ENCODE results near the gene TRUB2.
"Not testable (repeated sequence)": the region's sequence is repeated elsewhere in the genome, so short reads cannot be mapped to it uniquely, and the experiment has no call there.

Gene TRUB2

DNA sequence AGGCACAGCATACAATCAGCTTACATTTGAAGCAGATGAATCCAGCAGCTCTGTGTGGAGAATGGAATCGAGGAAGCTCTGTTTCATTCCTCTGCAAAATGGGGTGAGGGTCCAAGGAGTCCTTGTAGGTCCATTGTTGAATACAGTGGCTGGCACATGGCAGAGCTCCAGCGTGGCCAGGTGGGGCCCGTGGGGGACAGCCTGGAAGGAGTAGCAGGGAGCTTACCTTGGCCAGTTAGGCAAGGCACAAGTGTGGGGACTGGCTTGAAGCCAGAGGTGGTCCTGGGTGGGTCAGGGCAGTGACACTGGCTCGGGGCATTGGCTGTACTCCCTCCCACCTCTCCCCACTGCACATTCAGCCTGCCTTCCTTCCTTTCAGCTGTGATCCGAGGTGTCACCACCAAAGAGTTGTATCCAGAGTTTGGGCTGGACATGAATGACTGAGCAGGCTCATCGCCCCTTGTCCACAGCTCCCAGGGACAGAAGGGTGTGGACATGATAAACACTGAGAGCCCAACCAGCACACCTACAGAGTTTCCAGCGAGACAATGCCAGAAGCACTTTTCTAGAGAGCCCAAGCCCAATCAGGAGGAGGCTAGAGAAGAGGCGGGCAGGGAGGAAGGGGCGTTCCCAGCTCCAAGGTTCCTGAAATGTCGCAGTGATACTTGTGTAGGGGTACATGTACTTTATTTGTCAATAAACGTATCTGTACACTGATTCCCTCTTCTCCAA lies 33.8 kb downstream of the TRUB2 start:
- DNase-seq (ENCODE audit: low read depth): no peak
- H3K4me3 ChIP-seq (ENCODE audit: low read depth, low read length): no peak overlapping the region
- TF ChIP-seq CTCF (conservative IDR thresholded peaks at IDR 0.05; ENCODE audit: low read depth, low read length): no peak

DNA sequence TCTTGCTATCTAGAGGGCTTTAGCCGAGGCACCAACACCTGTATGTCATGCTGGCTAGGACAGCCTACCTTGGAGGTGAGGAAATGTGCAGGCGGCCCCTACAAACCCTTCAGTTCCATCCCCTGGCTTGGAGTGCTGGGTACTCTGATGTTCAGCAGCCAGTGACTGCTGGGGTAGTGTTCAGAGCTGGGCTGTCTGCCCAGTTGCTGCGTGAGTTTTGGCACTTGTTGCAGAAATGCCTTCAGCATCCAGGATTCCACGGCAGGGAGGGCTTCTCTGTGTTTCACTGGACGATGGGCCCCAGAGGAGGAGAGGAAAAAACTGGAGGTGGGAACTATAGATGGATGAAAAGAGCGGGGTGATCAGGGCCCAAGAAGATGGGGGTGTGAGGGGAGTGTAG lies 35.8 kb downstream of the TRUB2 start:
- TF ChIP-seq CTCF (conservative IDR thresholded peaks at IDR 0.05; ENCODE audit: low read depth, low read length): no peak
- peak; percentile 68 for DNase-seq (ENCODE audit: low read depth)
- no peak overlapping the region for H3K4me3 ChIP-seq (ENCODE audit: low read depth, low read length)

DNA sequence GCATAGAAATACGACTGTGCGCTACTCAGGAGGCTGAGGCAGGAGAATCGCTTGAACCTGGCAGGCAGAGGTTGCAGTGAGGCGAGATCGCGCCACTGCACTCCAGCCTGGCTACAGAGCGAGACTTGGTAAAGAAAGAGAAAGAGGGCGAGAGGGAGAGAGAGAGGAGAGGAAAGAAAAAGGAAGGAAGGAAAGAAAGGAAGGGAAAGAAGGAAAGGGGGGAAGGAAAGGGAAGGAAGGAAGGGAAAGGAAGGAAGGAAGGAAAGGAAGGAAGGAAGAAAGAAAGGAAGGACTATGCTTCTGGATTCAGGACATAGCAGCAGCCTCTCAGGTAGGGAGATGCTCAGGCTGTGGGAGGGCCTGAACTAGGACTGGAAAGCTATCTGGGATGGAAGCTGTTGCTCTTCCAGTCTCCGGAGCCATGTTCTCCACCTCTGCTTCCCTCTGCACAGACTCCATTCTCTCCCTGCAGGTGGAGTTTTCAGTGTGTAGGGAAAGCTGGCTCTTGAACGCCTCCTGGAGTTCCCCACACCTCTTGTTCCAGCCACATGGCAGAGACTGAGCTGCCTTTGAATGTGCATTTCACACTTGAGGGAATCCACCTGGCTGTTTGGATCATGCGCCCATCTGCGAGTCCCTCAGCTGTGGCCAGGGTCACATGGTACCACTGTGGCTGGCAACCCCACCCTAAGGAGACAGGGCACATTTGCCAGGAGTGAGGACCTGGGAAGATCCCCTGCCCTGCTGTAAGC lies 37.0 kb downstream of the TRUB2 start:
- DNase-seq (ENCODE audit: low read depth): no peak
- H3K4me3 ChIP-seq (ENCODE audit: low read depth, low read length): no peak overlapping the region
- TF ChIP-seq CTCF (conservative IDR thresholded peaks at IDR 0.05; ENCODE audit: low read depth, low read length): no peak

DNA sequence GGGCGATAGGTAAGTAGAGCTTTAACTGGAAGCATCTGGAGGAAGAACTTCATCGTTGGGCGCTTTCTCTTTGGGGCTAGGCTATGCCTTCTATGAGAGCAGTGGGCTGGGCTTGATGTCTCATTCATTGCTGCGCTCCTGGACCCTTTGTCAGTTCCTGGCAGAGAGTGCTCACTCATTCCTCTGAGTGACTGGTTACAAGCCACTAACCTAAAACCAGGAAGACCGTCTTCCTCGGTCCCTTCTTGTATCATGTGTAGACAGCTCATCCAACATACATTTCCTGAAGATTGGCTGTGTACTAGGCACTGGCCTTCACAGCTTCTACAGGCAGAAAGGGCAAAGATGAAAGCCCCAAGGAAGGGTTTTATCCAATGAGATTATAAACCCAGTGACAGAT lies 39.7 kb downstream of the TRUB2 start:
- no peak for TF ChIP-seq CTCF (conservative IDR thresholded peaks at IDR 0.05; ENCODE audit: low read depth, low read length)
- no peak overlapping the region for H3K4me3 ChIP-seq (ENCODE audit: low read depth, low read length)
- peak; percentile 34 for DNase-seq (ENCODE audit: low read depth)

DNA sequence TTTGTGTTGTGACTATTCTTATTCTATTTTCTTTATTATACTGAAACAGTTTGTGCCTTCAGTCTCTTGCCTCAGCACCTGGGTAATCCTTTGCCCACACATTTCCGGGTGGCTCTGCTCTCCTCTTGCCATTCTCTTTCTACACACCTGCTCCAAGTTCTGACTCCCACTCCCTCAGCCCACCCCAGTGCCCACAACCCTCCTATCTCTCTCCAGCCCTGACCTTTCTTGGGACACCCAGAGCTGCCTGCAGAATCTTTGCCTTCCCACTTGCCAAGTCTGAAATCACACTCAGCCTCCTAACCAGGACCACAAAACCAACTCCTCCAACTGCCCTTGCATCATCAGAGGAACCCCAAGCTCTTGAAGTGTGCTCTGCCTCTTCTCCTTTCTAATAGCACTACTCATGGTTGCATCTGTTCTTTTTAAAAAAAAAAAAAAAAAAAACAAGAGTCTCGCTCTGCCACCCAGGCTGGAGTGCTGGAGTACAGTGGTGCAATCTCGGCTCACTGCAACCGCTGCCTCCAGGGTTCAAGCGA lies 42.1 kb downstream of the TRUB2 start:
- no peak for TF ChIP-seq CTCF (conservative IDR thresholded peaks at IDR 0.05; ENCODE audit: low read depth, low read length)
- H3K4me3 ChIP-seq (ENCODE audit: low read depth, low read length): no peak overlapping the region
- DNase-seq (ENCODE audit: low read depth): no peak

DNA sequence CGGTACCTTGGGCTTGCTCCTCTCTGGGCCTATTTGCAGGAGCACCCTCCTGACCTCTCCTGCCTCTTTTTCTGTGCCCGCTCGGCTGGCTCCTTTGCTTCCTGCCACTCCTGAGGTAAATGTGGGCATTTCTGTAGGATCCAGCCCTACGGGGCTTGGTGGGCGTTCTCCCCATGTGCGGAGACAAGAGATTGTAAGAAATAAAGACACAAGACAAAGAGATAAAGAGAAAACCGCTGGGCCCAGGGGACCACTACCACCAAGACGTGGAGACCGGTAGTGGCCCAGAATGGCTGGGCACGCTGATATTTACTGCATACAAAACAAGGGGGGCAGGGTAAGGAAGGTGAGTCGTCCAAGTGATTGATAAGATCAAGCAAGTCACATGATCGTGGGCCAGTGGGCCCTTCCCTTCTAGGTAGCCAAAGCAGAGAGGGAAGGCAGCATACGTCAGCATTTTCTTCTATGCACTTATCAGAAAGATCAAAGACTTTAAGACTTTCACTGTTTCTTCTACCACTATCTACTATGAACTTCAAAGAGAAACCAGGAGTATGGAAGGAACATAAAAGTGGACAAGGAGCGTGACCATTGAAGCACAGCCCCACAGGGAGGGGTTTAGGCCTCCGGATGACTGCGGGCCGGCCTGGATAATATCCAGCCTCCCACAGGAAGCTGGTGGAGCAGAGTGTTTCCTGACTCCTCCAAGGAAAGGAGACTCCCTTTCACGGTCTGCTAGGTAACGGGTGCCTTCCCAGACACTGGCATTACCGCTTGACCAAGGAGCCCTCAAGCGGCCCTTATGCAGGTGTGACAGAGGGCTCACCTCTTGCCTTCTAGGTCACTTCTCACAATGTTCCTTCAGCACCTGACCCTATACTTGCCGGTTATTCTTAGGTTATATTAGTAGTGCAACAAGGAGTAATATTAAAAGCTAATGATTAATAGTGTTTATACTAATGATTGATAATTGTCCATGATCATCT lies 42.9 kb downstream of the TRUB2 start:
- H3K4me3 ChIP-seq (ENCODE audit: low read depth, low read length); DNase-seq (ENCODE audit: low read depth): not testable (repeated sequence)
